Left hindlimb (tissue), 1 donor: ENCODE data around the gene CTXN3.
"Not testable (repeated sequence)": the region's sequence is repeated elsewhere in the genome, so short reads cannot be mapped to it uniquely, and the experiment has no call there.

Experiments used
- DNase-seq: peaks from one replicate; pipeline ENCODE4 v3.0.0-alpha.2; 2018

Gene CTXN3

GRCh38 chr5:127652952-127653611 is 4.2 kb downstream of the CTXN3 start:
- DNase-seq, result no peak

- no peak for DNase-seq
These were observed 7.9 kb downstream of the CTXN3 start for GRCh38 chr5:127656825-127657224.

- no peak for DNase-seq
These were observed 11.3 kb downstream of the CTXN3 start for GRCh38 chr5:127660047-127660733.

DNA sequence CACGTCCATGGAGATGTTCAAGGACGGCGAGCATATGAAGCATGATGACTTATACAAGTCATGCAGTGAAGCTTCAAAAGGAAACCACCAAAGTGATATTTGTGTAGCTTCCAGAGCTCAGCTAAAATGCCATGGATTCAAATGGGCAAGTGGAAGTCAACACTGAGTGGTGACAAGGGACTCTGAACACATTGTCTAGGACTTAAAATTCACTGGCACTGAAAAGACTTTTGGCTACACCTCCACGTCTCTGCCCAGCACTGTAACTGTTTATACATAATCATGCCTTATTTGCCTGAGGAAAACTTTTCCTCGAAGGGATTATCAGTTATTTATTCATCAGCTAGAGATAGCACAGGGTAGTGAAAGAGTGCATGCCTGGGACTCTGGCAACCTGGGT is 15.2 kb downstream of the CTXN3 start:
- no peak for DNase-seq

GRCh38 chr5:127665641-127666040 is 16.8 kb downstream of the CTXN3 start:
- no peak for DNase-seq

- no peak for DNase-seq
These were observed 17.3 kb downstream of the CTXN3 start for GRCh38 chr5:127666043-127666716.

GRCh38 chr5:127667926-127668325 is 19.0 kb downstream of the CTXN3 start:
- no peak for DNase-seq

- DNase-seq, result no peak
These were observed 22.3 kb downstream of the CTXN3 start for GRCh38 chr5:127671218-127671617.

- DNase-seq, result no peak
These were observed 24.4 kb downstream of the CTXN3 start for GRCh38 chr5:127673117-127673800.

DNA sequence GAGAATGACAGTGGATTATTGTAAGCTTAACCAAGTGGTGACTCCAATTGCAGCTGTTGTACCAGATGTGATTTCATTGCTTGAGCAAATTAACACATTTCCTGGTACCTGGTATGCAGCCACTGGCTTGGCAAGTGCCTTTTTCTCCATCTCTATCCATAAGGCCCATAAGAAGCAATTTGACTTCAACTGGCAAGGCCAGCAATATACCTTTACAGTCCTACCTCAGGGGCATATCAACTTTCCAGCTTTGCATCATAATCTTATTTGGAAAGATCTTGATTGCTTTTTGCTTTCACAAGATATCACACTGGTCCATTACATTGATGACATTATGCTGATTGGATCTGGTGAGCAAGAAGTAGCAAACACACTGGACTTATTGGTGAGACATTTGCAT is 28.1 kb downstream of the CTXN3 start:
- not testable (repeated sequence) for DNase-seq

- not testable (repeated sequence) for DNase-seq
These were observed 30.9 kb downstream of the CTXN3 start for GRCh38 chr5:127679691-127680330.

DNA sequence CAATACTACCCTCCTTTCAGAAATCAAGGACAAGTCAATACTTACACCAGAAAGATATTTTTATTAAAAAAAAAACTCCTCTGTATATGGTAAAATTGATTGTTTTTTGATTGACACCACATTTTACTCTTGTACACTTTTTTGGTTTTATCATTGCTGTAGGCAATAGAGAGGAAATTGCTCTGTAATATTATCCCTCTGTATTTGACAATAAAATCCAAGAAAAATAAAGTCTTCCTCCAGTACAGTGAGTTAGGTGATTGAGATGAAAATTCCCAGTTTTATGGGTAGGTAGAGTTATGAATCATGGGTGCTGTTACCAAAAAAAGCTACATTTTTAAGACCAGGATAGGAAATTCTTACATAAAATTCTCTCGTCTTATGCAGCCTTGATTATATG is 31.7 kb downstream of the CTXN3 start:
- no peak for DNase-seq

DNA sequence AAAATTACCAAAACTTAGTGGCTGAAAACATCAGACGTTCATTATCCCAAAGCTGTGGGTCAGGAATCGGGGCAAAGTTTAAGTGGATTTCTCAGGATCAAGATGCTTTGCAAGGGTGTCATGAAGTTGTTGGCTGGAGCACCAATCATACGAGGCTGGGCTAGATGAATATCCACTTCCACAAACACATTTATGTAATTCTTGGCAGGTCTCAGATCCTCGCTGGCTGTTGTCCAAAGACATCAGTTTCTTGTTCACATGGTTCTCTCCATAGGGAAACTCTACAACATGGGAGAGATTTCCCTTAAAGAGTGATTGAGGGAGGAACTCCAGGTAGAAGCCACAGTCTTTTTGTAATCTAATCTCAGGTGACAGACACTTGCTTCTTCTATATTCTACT is 34.1 kb downstream of the CTXN3 start:
- DNase-seq, result no peak

GRCh38 chr5:127684726-127685467 is 36.0 kb downstream of the CTXN3 start:
- no peak for DNase-seq

DNA sequence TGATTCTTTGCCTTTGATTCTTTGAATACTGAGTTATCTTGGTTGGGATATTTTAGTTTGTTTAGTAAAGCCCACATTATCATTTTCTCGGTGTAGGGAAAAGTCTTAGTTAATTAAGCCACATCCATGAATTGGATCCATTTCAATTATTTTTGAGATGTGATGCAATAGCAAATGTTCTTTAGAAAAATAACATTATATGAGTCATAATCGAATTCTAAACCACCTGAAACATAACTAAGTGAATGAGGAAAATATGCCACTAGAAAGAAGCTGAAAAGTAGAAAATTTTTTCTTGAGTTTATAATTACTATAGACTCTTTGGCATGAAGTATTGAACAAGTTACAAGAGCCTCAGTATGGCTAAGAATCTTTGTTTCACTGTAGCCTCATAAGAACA is 36.8 kb downstream of the CTXN3 start:
- DNase-seq, result no peak

DNA sequence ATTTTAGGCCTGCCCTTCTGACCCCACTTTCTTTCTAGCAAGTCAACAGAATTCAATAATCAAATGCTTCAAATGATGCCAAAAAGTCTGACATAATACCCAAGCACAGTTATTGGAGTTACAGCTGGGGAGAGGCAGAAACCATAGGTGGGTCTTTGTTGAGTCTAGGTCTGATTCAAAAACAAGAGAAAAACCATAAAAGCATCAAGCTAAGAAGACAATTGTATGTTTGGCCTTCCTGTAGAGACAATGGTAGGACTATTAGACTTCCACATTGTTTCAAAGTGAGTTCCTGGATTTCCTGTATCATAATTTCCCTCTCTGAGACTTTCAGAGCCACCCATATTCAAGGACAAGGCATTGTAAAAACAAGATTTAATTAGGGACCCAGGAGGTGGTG is 37.5 kb downstream of the CTXN3 start:
- DNase-seq, result no peak

DNA sequence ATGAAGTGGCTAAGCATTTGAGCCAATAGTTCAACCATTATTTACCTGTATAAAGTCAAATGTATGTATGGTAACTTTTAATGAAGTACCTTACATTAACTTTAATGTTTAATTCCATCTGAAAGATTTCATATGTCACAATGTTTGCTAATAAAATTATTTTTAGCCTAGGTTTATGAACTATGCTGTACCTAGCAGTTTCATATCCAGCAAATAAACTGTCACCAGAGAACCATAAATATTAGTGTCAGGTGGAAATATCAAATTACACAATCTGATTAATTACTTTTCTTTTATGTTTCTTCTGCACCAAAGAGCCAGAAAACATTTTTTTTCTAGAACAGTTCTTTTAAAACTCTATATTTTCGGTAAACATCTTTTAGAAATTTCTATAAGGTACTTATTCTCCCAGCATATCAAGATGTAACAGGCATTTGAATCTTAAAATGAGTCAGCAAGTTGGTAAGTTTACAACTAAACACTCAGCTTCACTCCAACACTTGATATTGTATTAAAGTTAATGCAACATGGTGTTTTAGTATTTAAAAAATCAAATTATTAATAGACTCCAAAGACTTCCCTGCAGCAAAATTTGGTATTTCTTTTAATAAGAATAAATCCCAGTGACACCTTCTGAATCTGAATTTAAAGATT is 45.8 kb downstream of the CTXN3 start:
- DNase-seq, result no peak

- no peak for DNase-seq
These were observed 46.5 kb downstream of the CTXN3 start for GRCh38 chr5:127695346-127695745.

DNA sequence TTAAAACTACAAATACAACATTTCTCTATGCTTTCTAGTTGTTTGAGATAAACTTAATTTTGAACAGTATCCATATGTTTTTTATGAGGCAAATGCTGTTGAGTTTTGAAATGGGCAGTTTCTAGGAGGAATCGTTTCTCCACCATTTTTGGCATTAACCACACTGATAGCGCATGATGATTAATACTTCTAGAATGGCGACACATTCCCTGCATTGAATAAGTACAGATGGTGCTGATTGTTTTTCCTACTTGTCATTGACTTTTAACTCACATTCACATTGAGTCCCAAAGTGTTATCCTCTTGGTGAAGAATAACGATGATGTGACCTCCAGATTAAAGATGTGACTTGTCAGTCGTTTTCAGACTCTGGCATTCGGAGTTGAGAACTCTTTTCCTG is 47.8 kb downstream of the CTXN3 start:
- no peak for DNase-seq

DNA sequence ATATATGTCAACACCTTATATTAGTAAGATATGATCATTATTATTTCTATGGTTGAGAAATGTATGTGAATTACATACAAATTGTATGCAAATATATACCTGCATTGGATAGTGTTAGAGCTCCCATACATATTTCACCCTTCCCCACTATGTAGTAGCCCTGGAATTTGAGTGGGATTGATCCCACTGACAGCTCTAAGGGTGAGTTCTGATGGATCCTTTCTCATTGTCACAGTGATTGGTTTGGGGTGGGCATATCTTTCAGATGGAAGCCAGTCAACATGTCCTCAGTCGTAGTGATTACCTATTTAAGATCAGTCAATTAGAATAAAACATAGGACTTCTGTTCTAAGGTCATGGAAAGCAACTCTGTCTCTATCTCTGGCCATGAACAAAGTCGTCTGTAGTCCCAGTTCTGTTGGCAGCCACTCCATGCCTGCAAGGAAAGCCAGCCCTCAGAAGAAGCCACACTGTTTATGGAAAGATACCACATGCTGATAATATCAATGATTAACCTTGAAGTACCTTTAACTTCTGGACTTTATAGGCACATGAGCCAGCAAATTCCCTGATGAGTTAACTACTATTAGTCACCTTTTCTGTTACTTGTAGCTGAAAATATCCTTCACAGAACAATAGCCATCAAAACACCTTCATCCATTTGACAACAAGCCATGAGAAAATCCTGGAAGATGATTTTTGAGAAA is 49.2 kb downstream of the CTXN3 start:
- no peak for DNase-seq

DNA sequence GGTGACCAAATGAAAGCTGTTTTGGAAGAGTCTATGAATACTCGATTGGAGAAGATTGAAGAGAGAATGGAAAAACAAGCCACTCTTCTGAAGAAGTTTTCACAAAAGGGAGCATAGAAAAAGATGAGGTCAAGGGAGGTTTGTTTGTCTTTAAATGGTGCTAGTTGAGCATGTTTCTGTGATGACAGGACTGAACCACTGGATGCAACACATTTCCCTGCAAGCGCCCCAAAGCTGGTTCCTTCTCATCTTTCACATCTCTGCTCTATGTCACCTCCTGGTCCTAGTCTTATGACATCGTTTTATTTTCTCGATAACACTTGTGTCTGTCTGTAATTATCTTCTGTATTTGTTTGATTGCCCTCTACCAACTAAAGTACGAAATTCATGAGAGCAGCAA is 50.5 kb downstream of the CTXN3 start:
- DNase-seq, result no peak
